Measurements from ENCODE around the gene MBNL3. TPM values are rescaled to one million over a fixed set of nuclear protein-coding genes. Genes with fewer than 3 reads are reported as not detected.

Gene MBNL3
- total RNA-seq, 4 donors from 2014 or later, result 4.6 to 40.8 (median 34.3) TPM

DNA sequence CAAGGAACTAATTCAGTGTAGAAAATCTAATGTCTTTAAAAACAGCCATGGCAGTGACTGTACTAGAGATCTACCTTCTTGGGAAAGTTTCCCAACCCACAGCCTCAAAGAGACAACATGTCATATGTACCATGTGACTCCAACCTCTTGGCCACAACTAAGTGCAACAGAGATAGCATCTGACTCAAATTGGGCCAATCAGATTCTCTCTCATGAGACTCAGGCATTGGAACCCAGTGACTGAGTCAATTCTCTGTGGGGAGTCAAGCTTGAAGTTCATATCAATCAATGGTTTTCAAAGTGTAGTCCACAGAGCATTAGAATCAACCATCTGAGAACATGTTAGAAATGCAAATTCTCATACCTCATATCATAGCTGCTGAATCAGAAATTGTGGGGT is 123.3 kb downstream of the MBNL3 start:
- no peaks in the 10 kb centered on the region for H3K27me3 ChIP-seq
- TF ChIP-seq POLR2A (IDR thresholded peaks at IDR 0.05), result no peak
- no peak for TF ChIP-seq EP300 (IDR thresholded peaks at IDR 0.05; ENCODE audit: low read depth)
- no peak for TF ChIP-seq POLR2AphosphoS5 (IDR thresholded peaks at IDR 0.05)
- TF ChIP-seq, protein P1, sequence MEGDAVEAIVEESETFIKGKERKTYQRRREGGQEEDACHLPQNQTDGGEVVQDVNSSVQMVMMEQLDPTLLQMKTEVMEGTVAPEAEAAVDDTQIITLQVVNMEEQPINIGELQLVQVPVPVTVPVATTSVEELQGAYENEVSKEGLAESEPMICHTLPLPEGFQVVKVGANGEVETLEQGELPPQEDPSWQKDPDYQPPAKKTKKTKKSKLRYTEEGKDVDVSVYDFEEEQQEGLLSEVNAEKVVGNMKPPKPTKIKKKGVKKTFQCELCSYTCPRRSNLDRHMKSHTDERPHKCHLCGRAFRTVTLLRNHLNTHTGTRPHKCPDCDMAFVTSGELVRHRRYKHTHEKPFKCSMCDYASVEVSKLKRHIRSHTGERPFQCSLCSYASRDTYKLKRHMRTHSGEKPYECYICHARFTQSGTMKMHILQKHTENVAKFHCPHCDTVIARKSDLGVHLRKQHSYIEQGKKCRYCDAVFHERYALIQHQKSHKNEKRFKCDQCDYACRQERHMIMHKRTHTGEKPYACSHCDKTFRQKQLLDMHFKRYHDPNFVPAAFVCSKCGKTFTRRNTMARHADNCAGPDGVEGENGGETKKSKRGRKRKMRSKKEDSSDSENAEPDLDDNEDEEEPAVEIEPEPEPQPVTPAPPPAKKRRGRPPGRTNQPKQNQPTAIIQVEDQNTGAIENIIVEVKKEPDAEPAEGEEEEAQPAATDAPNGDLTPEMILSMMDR (IDR thresholded peaks at IDR 0.05), result no peak
- in situ Hi-C loops (cut with MboI; ENCODE audit: low pct_ligation_motif_present in 1 of 4, low pct_unique_long_range_greater_than_20kb in 1 of 4, low sequenced_read_pairs in 3 of 4) (no loop called here), intact Hi-C loops (cut with DNase I; ENCODE audit: low total_unique reads) (no loop called here)
- H3K4me1 ChIP-seq, result peaks cover 0 to 4% (median 0%) of the 10 kb centered on the region in 4 donors
- no peak for DNase-seq
- H3K4me3 ChIP-seq, result no peak overlapping the region
- no peak overlapping the region for H3K27ac ChIP-seq
- no peaks in the 10 kb centered on the region for H3K36me3 ChIP-seq
- H3K9me3 ChIP-seq, result no peaks in the 10 kb centered on the region

DNA sequence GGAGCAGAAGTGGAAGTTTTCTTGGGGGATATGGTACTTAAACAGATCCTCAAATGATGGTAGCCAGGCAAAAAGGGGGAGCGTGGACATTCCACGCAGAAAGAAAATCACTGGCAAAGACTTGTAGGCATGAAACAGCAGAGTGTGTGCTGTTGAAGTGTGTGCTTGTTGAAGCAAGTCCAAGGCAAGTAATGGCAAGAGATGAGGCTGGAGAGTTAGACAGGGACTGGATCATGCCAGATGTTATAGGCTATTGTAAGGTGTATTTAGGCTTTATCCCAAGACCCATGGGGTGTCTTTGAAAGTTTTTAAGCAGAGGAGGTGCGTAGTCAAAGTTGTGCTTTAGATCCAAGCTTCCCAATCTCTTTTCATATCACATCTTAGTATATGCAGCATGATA is 124.5 kb downstream of the MBNL3 start:
- H3K4me1 ChIP-seq, result no peaks in the 10 kb centered on the region
- no peak overlapping the region for H3K4me3 ChIP-seq
- no peak overlapping the region for H3K27ac ChIP-seq
- no peaks in the 10 kb centered on the region for H3K36me3 ChIP-seq
- TF ChIP-seq POLR2A (IDR thresholded peaks at IDR 0.05), result no peak
- no peak for TF ChIP-seq POLR2AphosphoS5 (IDR thresholded peaks at IDR 0.05)
- no peak for TF ChIP-seq EP300 (IDR thresholded peaks at IDR 0.05; ENCODE audit: low read depth)
- TF ChIP-seq, protein P1 (IDR thresholded peaks at IDR 0.05), result no peak
- in situ Hi-C loops (cut with MboI; ENCODE audit: low pct_ligation_motif_present in 1 of 4, low pct_unique_long_range_greater_than_20kb in 1 of 4, low sequenced_read_pairs in 3 of 4), result no loop called here
- intact Hi-C loops (cut with DNase I; ENCODE audit: low total_unique reads), result no loop called here
- H3K9me3 ChIP-seq, result no peaks in the 10 kb centered on the region
- no peak for DNase-seq
- no peaks in the 10 kb centered on the region for H3K27me3 ChIP-seq
- 77% methylated on average over 3 of the region's 3 CpGs; no CpG with 5 or more reads in 1 of the 2 donors for WGBS, 2 donors (ENCODE audit: low coverage in 1 of 2)

GRCh38 chrX:132353430-132353829 is 135.4 kb downstream of the MBNL3 start:
- Histone ChIP-seq H3K4me1 (no peaks in the 10 kb centered on the region), H3K4me3 (no peak overlapping the region), H3K9me3 (no peaks in the 10 kb centered on the region), H3K27me3 (no peaks in the 10 kb centered on the region), H3K27ac (no peak overlapping the region), H3K36me3 (no peaks in the 10 kb centered on the region)
- in situ Hi-C loops (cut with MboI; ENCODE audit: low pct_ligation_motif_present in 1 of 4, low pct_unique_long_range_greater_than_20kb in 1 of 4, low sequenced_read_pairs in 3 of 4), result no loop called here
- TF ChIP-seq POLR2AphosphoS5 (IDR thresholded peaks at IDR 0.05) (no peak), EP300 (IDR thresholded peaks at IDR 0.05; ENCODE audit: low read depth) (no peak), POLR2A (IDR thresholded peaks at IDR 0.05) (no peak)
- TF ChIP-seq, protein P1 (IDR thresholded peaks at IDR 0.05), result no peak
- DNase-seq, result no peak
- intact Hi-C loops (cut with DNase I; ENCODE audit: low total_unique reads), result no loop called here
- WGBS, 2 donors (ENCODE audit: low coverage in 1 of 2), result 84 to 97% methylated on average over 4 to 5 of the region's 5 CpGs

- Histone ChIP-seq H3K36me3 (no peaks in the 10 kb centered on the region), H3K4me1 (no peaks in the 10 kb centered on the region), H3K4me3 (no peak overlapping the region), H3K27me3 (no peaks in the 10 kb centered on the region), H3K27ac (no peak overlapping the region), H3K9me3 (no peaks in the 10 kb centered on the region)
- no peak for DNase-seq
- TF ChIP-seq POLR2A (IDR thresholded peaks at IDR 0.05) (no peak), POLR2AphosphoS5 (IDR thresholded peaks at IDR 0.05) (no peak), EP300 (IDR thresholded peaks at IDR 0.05; ENCODE audit: low read depth) (no peak)
- TF ChIP-seq, protein P1 (IDR thresholded peaks at IDR 0.05), result no peak
- in situ Hi-C loops (cut with MboI; ENCODE audit: low pct_ligation_motif_present in 1 of 4, low pct_unique_long_range_greater_than_20kb in 1 of 4, low sequenced_read_pairs in 3 of 4) (no loop called here), intact Hi-C loops (cut with DNase I; ENCODE audit: low total_unique reads) (no loop called here)
- 86% methylated on average over 2 of the region's 2 CpGs; no CpG with 5 or more reads in 1 of the 2 donors for WGBS, 2 donors (ENCODE audit: low coverage in 1 of 2)
These were observed 152.7 kb downstream of the MBNL3 start for GRCh38 chrX:132336172-132336571.
